GM12878 (cell line): Measurements from ENCODE around the gene SNRNP25. TPM values are rescaled to one million over a fixed set of nuclear protein-coding genes. Genes with fewer than 3 reads are reported as not detected.

Source experiments
- ATAC-seq: fragments of 200-7000 bp; cut with Tn5 transposase; 3 replicates; pipeline ENCODE4 v1.9.1; 2020; ENCODE audit warnings: mild to moderate bottlenecking, moderate library complexity
- BruUV-seq: library from RNA; stranded (reverse); fragments of 400-500 nt; replicated peaks from 2 replicates; lab custom pipeline; 2021; lab: Mats Ljungman, UMichigan
- CTCF ChIA-PET: fragments of 300-600 bp; sonication (Branson Sonifier 250); formaldehyde crosslinking; extraction: SDS; loops from one replicate; lab custom pipeline; 2021; ENCODE audit warnings: inconsistent platforms; lab: Yijun Ruan, JAX
- POLR2A ChIA-PET: fragments of 350-600 bp; formaldehyde crosslinking; extraction: SDS; loops from one replicate; lab custom pipeline; 2021; ENCODE audit warnings: inconsistent platforms; lab: Charles Lee
- RAD21 ChIA-PET: fragments of 300-600 bp; sonication (Branson Sonifier 250); formaldehyde crosslinking; loops from one replicate; lab custom pipeline; 2023; ENCODE audit warnings: antibody characterized with exemption; ENCODE audit not compliant: unreplicated experiment; lab: Charles Lee
- SMC1A ChIA-PET: fragments of 300-600 bp; sonication (Branson Sonifier 250); formaldehyde crosslinking; loops from one replicate; lab custom pipeline; 2023; ENCODE audit not compliant: unreplicated experiment, uncharacterized antibody; lab: Charles Lee
- DNase-seq: peaks from one replicate; pipeline ENCODE4 v3.0.0-alpha.2; 2011; ENCODE audit warnings: low read depth, low spot score
- FAIRE-seq: peaks from 3 replicates; lab custom pipeline; 2011; peaks lifted over from hg19 to GRCh38; lab: Jason Lieb, UNC
- H2AFZ ChIP-seq: 2 replicates; pipeline ENCODE4 v1.6.0; 2011; ENCODE audit warnings: low read depth, low read length, control low read depth; ENCODE audit not compliant: control insufficient read depth
- H3K27ac ChIP-seq: 2 replicates; pipeline ENCODE4 v1.5.1; 2011; ENCODE audit warnings: control low read depth; ENCODE audit not compliant: control insufficient read depth, insufficient read depth
- H3K27me3 ChIP-seq, 2 experiments: replicated peaks in 1 of 2; 2 replicates each; pipeline versions ENCODE4 v1.6.0 to v1.6.1; 2011; ENCODE audit warnings: low read length in 1 of 2; ENCODE audit not compliant: control insufficient read depth in 2 of 2, insufficient read depth in 2 of 2
- H3K36me3 ChIP-seq, 2 experiments: 2 replicates each; pipeline ENCODE4 v1.5.1; 2011; ENCODE audit warnings: low read length in 1 of 2; ENCODE audit not compliant: control insufficient read depth in 2 of 2, insufficient read depth in 2 of 2
- H3K4me1 ChIP-seq: 2 replicates; pipeline ENCODE4 v1.6.1; 2011; ENCODE audit warnings: mild to moderate bottlenecking, low read length, moderate library complexity, mixed read lengths; ENCODE audit not compliant: control insufficient read depth, insufficient read depth
- H3K4me2 ChIP-seq: 2 replicates; pipeline ENCODE4 v1.6.0; 2011; ENCODE audit warnings: control low read depth; ENCODE audit not compliant: control insufficient read depth, insufficient read depth
- H3K4me3 ChIP-seq: fragments of 200-600 bp; sonication (generic); 2 replicates; pipeline ENCODE4 v1.5.1; 2016
- H3K79me2 ChIP-seq: 2 replicates; pipeline ENCODE4 v1.6.0; 2011; ENCODE audit warnings: low read length; ENCODE audit not compliant: control insufficient read depth, insufficient read depth
- H3K9ac ChIP-seq: 2 replicates; pipeline ENCODE4 v1.8.0; 2011; ENCODE audit warnings: low read length, control low read depth, mixed read lengths; ENCODE audit not compliant: control insufficient read depth, insufficient read depth
- H3K9me3 ChIP-seq: replicated peaks from 3 replicates; pipeline ENCODE4 v1.5.1; 2011; ENCODE audit warnings: mild to moderate bottlenecking, low read length; ENCODE audit not compliant: control insufficient read depth, insufficient read depth
- H4K20me1 ChIP-seq: 2 replicates; pipeline ENCODE4 v1.6.0; 2011; ENCODE audit not compliant: control insufficient read depth, insufficient read depth
- CBFB ChIP-seq: IDR thresholded peaks from 2 replicates; pipeline ENCODE4 v1.6.1; 2016; ENCODE audit warnings: antibody characterized with exemption, low read depth
- CBX3 ChIP-seq: fragments of 200-600 bp; sonication (generic); IDR thresholded peaks from 2 replicates; pipeline ENCODE4 v1.6.1; 2016; ENCODE audit warnings: low read depth, borderline replicate concordance
- ELK1 ChIP-seq: IDR thresholded peaks from 2 replicates; pipeline ENCODE4 v1.6.1; 2012; ENCODE audit warnings: low read depth, low read length, improper control_type of control experiment
- EZH2 ChIP-seq: IDR thresholded peaks from 2 replicates; pipeline ENCODE4 v1.6.1; 2012; ENCODE audit warnings: low read depth, mild to moderate bottlenecking, control low read depth, inconsistent platforms, low read length, borderline replicate concordance; ENCODE audit not compliant: control insufficient read depth
- IKZF2 ChIP-seq, 2 experiments: fragments of 450-650 bp; IDR thresholded peaks; 2 replicates each; pipeline ENCODE4 v1.6.1; 2017; ENCODE audit warnings: mild to moderate bottlenecking in 2 of 2, moderate library complexity in 2 of 2
- IRF3 ChIP-seq: fragments of 450-650 bp; IDR thresholded peaks from 2 replicates; pipeline ENCODE4 v1.6.1; 2014; ENCODE audit warnings: mild to moderate bottlenecking
- JUND ChIP-seq: IDR thresholded peaks from 2 replicates; pipeline ENCODE4 v1.6.1; 2012; ENCODE audit warnings: low read depth, mild to moderate bottlenecking, low read length, improper control_type of control experiment, moderate library complexity
- MTA3 ChIP-seq: IDR thresholded peaks from 2 replicates; pipeline ENCODE4 v1.6.1; 2012; ENCODE audit warnings: low read length, inconsistent platforms, borderline replicate concordance
- MXI1 ChIP-seq: fragments of 150-350 bp; IDR thresholded peaks from 2 replicates; pipeline ENCODE4 v1.6.1; 2011; ENCODE audit warnings: low read depth, mild to moderate bottlenecking, inconsistent platforms, low read length, improper control_type of control experiment
- NFXL1 ChIP-seq: fragments of 450-650 bp; IDR thresholded peaks from 2 replicates; pipeline ENCODE4 v1.6.1; 2017; ENCODE audit warnings: antibody characterized with exemption, mild to moderate bottlenecking, borderline replicate concordance
- RB1 ChIP-seq: fragments of 450-650 bp; formaldehyde crosslinking; IDR thresholded peaks from 2 replicates; pipeline ENCODE4 v1.6.1; 2017; ENCODE audit warnings: mild to moderate bottlenecking, borderline replicate concordance
- RBBP5 ChIP-seq: fragments of 200-600 bp; sonication (generic); conservative IDR thresholded peaks from 2 replicates; pipeline ENCODE4 v1.6.1; 2016
- SMAD5 ChIP-seq: IDR thresholded peaks from 2 replicates; pipeline ENCODE4 v1.6.1; 2016; ENCODE audit warnings: antibody characterized with exemption, low read depth
- SPI1 ChIP-seq: IDR thresholded peaks from 2 replicates; pipeline ENCODE4 v1.6.1; 2011; ENCODE audit warnings: low read depth, mild to moderate bottlenecking, low read length, moderate library complexity, borderline replicate concordance; ENCODE audit not compliant: insufficient read depth
- STAT3 ChIP-seq: IDR thresholded peaks from 2 replicates; pipeline ENCODE4 v1.6.1; 2011; ENCODE audit warnings: low read depth, low read length, improper control_type of control experiment
- SUZ12 ChIP-seq: fragments of 200-600 bp; sonication (generic); IDR thresholded peaks from one replicate; pipeline ENCODE4 v1.6.1; 2018; ENCODE audit warnings: antibody characterized with exemption, mild to moderate bottlenecking; ENCODE audit not compliant: unreplicated experiment
- ZBTB11 ChIP-seq: fragments of 450-650 bp; formaldehyde crosslinking; IDR thresholded peaks from 2 replicates; pipeline ENCODE4 v1.5.0; 2022; ENCODE audit warnings: mild to moderate bottlenecking, missing genetic modification characterization
- ZSCAN29 ChIP-seq: fragments of 450-650 bp; IDR thresholded peaks from 2 replicates; pipeline ENCODE4 v1.6.1; 2017; ENCODE audit warnings: mild to moderate bottlenecking, moderate library complexity
- WGBS: methylation state at CpG from one replicate; pipeline ENCODE4 v1.1.6; 2016; ENCODE audit warnings: low lambda C conversion rate; ENCODE audit not compliant: insufficient replicate concordance, insufficient coverage; ENCODE audit errors: missing lambda C conversion rate; 5-methylcytosine and 5-hydroxymethylcytosine counted together
- in situ Hi-C: fragments of 300-500 bp; cut with MboI; formaldehyde crosslinking; loops from 9 replicates; pipeline ENCODE4 v1.14.3; 2018; ENCODE audit warnings: mixed read lengths
- intact Hi-C: fragments of 100-400 bp; cut with micrococcal nuclease; formaldehyde crosslinking; loops from one replicate; pipeline ENCODE4 v1.14.2; 2022; ENCODE audit not compliant: unreplicated experiment
- polyA plus RNA-seq, 11 experiments: library from polyadenylated mRNA; depleted of rRNA in 4 of 11; unstranded in 6 of 11; stranded (reverse) in 5 of 11; fragments of >200 nt; fragmentation: Nextera tagmentation in 4 of 11; fragmentation: Illumina TruSeq in 1 of 11; extraction: Ambion mirVana in 4 of 11; extraction: Trizol in 1 of 11; gene quantifications; 1 replicate in 1 of 11; 2 replicates in 10 of 11; pipeline versions ENCODE4 v1.2.1 to v1.2.3, GENCODE V29; 2011 to 2016; ENCODE audit warnings: inconsistent platforms in 2 of 11, missing spikeins in 2 of 11, low read depth in 1 of 11
- total RNA-seq, 4 experiments: library from RNA; depleted of rRNA in 3 of 4; stranded (reverse); fragments of >200 nt in 3 of 4; fragmentation: Illumina TruSeq in 1 of 4; extraction: Trizol in 1 of 4; gene quantifications; 2 replicates each; pipeline versions ENCODE4 v1.2.1 to v1.2.3, GENCODE V29; 2013 to 2021

The SNRNP25 gene
- total and polyA plus RNA-seq, 10 of the 15 experiments (the other 5 are each of a cell fraction or from before 2014, with no cell fraction given), result 40.9 to 138 (median 67.2) TPM

- TF ChIP-seq JUND (no peak), IRF3 (no peak), NFXL1 (no peak), MXI1 (no peak), ZSCAN29 (no peak), ZBTB11 (CRISPR knock-in tag) (no peak), SPI1 (no peak)
Measured at GRCh38 chr16:56231-56927, 2.8 kb downstream of the SNRNP25 start (continued).

GRCh38 chr16:57711-58110 lies 4.1 kb downstream of the SNRNP25 start:
- POLR2A ChIA-PET, result no interaction called here

More at GRCh38 chr16:57711-58110, 4.1 kb downstream of the SNRNP25 start:
- Histone ChIP-seq H3K9me3 (no peaks in the 10 kb centered on the region), H3K9ac (no peak overlapping the region), H3K79me2 (peaks cover 21% of the 10 kb centered on the region), H3K36me3 (peaks cover 6% of the 10 kb centered on the region in 2 experiments), H3K4me1 (no peaks in the 10 kb centered on the region), H3K27me3 (no peaks in the 10 kb centered on the region), H3K4me3 (no peak overlapping the region), H3K4me2 (no peak overlapping the region), H4K20me1 (no peaks in the 10 kb centered on the region), H3K27ac (no peak overlapping the region), H2AFZ (no peak overlapping the region)
- no peak for TF ChIP-seq STAT3
- TF ChIP-seq ELK1, result no peak
- no peak for TF ChIP-seq CBFB
- no peak for TF ChIP-seq SMAD5
- TF ChIP-seq CBX3, result no peak
- TF ChIP-seq SUZ12, result no peak
- no peak for TF ChIP-seq IKZF2 (IDR thresholded peaks at IDR 0.05)
- no peak for TF ChIP-seq EZH2
- no peak for TF ChIP-seq RBBP5
- TF ChIP-seq RB1, result no peak
- TF ChIP-seq MTA3, result no peak
- DNase-seq (no peak), FAIRE-seq (no peak), ATAC-seq (no peak)
- in situ Hi-C loops (no loop called here), intact Hi-C loops (no loop called here)
- RAD21 ChIA-PET, result no interaction called here
- 73% methylated on average over 7 of the region's 8 CpGs for WGBS
- SMC1A ChIA-PET, result interaction anchor here (1.3 kb wide), 1 partner anchor 13 kb away, joined by 3 read pairs; no protein-coding TSS in a partner anchor
- CTCF ChIA-PET, result interaction anchor here (4.0 kb wide), 1 partner anchor 39 kb away, joined by 16 read pairs; no protein-coding TSS in a partner anchor
- BruUV-seq, result no TSS peak
